GM12891 (cell line): ENCODE results near the gene CD320.
"Not testable (repeated sequence)": the region's sequence is repeated elsewhere in the genome, so short reads cannot be mapped to it uniquely, and the experiment has no call there.

Experiments used
- DNase-seq: peaks from one replicate; pipeline ENCODE4 v3.0.0; 2011; ENCODE audit warnings: low spot score; ENCODE audit not compliant: insufficient read length
- FAIRE-seq: peaks from 2 replicates; lab custom pipeline; 2011; peaks lifted over from hg19 to GRCh38; lab: Jason Lieb, UNC
- PAX5 ChIP-seq: IDR thresholded peaks from 2 replicates; pipeline ENCODE4 v1.6.1; 2011; ENCODE audit warnings: low read length, moderate library complexity, mild to moderate bottlenecking; ENCODE audit not compliant: insufficient read depth, severe bottlenecking
- POLR2A ChIP-seq: IDR thresholded peaks from 2 replicates; pipeline ENCODE4 v1.6.1; 2011; ENCODE audit warnings: low read depth, low read length, control low read depth
- POLR2AphosphoS5 ChIP-seq: IDR thresholded peaks from 2 replicates; pipeline ENCODE4 v1.6.1; 2011; ENCODE audit warnings: low read depth, low read length, control low read depth
- POU2F2 ChIP-seq: IDR thresholded peaks from 2 replicates; pipeline ENCODE4 v1.6.1; 2011; ENCODE audit warnings: low read depth, mild to moderate bottlenecking, control low read depth, low read length, moderate library complexity
- SPI1 ChIP-seq: IDR thresholded peaks from 2 replicates; pipeline ENCODE4 v1.6.1; 2011; ENCODE audit warnings: low read depth, low read length, control low read depth
- TAF1 ChIP-seq: IDR thresholded peaks from 2 replicates; pipeline ENCODE4 v1.6.1; 2011; ENCODE audit warnings: low read depth, low read length, control low read depth

Gene CD320

DNA sequence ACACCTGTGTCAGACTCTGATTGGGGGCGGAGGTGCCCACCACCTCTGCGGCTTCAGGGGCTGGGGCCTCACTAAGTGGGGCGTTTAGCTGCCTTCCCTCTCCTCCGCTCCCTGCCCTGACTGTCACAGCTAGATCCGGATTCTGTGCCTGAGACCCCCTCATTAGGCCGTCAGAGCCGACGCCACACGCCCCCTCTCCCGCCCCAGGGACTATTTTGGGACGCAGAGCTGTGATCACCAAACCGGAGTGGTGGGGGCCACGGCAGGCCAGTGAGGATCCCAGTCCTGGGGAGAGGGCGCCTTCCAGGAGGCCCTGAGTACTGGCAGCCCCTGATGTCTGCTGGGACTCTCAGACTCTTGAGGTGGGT, 34.1 kb upstream of the CD320 start:
- TF ChIP-seq POLR2A (no peak), TAF1 (no peak), PAX5 (no peak), POU2F2 (no peak), SPI1 (no peak), POLR2AphosphoS5 (no peak)
- no peak for FAIRE-seq
- DNase-seq, result no peak

- not testable (repeated sequence) for DNase-seq, FAIRE-seq
Measured at GRCh38 chr19:8341504-8341903, 33.3 kb upstream of the CD320 start.

- no peak for TF ChIP-seq SPI1
- FAIRE-seq (no peak), DNase-seq (no peak)
Measured at GRCh38 chr19:8340341-8341096, 32.4 kb upstream of the CD320 start.

- FAIRE-seq (no peak), DNase-seq (no peak)
- no peak for TF ChIP-seq POU2F2
Measured at GRCh38 chr19:8338835-8339234, 30.7 kb upstream of the CD320 start.

- FAIRE-seq (no peak), DNase-seq (no peak)
- TF ChIP-seq PAX5 (no peak), POLR2A (no peak), SPI1 (no peak), TAF1 (no peak), POLR2AphosphoS5 (no peak), POU2F2 (no peak)
Measured at GRCh38 chr19:8337728-8338127, 29.6 kb upstream of the CD320 start.

- no peak for FAIRE-seq
- no peak for DNase-seq
- no peak for TF ChIP-seq TAF1
- TF ChIP-seq POU2F2, result no peak
- no peak for TF ChIP-seq PAX5
- no peak for TF ChIP-seq SPI1
- no peak for TF ChIP-seq POLR2AphosphoS5
- no peak for TF ChIP-seq POLR2A
Measured at GRCh38 chr19:8336660-8337059, 28.5 kb upstream of the CD320 start.

DNA sequence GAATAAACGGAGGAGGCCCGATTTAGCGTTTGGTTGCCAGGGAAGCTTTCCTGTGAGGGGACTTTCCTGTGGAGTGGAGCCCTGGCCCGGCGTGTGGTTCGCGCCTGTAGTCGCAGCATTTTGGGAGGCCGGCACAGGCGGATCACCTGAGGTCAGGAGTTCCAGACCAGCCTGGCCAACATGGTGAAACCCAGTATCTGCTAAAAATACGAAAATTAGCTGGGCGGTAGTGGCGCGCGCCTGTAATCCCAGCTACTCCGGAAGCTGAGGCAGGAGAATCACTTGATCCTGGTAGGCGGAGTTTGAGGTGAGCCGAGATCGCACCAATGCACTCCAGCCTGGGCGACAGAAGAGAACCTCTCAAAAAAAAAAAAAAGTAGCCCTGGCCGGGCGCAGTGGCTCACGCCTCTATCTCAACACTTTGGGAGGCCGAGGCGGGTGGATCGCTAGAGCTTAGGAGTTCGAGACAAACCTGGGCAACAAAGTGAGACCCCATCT, 28.0 kb upstream of the CD320 start:
- FAIRE-seq (no peak), DNase-seq (no peak)
- no peak for TF ChIP-seq POU2F2
- TF ChIP-seq PAX5, result no peak
- TF ChIP-seq POLR2A, result no peak
- TF ChIP-seq POLR2AphosphoS5, result no peak
- no peak for TF ChIP-seq SPI1

DNA sequence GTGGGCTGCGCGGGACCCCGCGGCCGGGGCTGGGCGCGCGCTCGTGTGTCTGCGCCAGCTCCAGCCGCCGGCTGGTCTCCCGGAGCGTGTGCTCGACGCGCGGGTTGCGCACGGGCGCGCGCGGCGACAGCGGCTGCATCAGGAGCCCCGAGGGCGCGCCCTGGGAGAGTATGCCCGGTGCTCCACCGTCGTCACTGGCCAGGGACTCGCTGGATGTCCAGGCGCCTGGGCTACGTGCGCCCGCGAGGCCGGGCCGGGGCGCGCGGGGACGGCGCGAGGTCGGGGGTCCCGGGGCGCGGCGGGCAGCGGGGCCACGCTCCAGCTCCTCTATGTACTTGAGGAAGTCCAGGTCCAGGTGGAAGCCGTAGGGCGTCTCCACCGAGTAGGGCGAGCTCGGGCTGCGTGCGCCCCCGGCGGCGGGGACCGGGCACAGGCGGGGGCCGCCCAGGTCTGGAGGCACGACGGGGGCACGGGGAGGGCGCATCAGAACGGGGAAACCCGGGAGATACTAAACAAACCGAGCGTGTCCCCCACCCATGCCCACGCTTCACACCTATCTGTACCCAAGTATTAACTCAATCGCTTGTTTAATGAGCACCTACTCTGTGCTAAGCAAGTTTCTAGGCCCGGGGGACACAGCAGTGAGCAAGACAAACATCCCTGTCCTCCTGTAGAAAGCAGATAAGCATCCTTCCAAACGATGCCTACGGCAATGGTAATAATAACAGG, 27.3 kb upstream of the CD320 start:
- DNase-seq, result no peak
- peak; percentile 66 for FAIRE-seq
- TF ChIP-seq POLR2AphosphoS5 (no peak), PAX5 (no peak), POLR2A (no peak), POU2F2 (no peak), SPI1 (no peak), TAF1 (no peak)

DNA sequence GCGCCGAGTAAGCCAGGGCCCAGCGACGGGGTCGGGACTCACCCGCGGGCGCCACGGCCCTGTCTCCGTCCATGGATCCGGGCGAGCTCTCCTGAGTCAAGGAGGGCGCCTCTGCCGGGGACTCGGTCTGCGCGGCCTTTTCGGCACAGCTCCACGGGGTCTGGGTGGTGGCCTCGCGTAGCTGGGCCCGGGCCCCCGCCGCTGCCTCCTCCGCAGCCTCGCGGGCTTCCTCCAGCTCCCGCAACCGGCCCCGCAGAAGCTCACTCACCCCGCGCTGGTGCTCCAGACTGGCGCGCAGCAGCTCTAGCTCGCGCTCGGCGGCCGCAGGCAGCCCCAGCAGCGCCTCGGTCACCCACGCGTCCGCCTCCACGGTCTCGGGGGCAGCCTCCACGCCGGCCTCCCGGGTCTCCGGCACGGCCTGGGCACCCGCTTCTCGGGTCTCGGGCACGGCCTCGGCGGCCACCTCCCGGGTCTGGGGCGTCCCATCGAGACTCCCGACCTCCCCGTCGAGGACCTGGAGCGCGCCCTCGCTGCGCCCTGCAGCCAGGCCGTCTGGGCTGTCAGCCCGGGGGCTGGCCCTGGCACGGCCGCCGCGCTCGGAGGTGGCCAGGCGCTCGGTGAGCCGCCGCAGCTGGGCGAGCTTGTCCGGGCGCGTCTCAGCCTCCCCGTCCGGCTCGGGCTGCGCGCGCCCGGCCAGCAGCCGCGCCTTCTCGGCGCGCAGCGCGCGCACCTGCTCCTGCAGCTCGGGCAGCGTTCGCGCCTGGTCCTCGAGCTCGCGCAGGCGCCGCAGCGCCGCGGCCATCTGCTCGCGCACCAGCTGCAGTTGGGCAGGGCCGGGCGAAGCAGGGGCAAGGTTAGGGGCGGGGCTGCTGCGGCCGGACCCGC, 26.5 kb upstream of the CD320 start:
- peak; percentile 75 for DNase-seq
- no peak for TF ChIP-seq SPI1
- TF ChIP-seq PAX5, result no peak
- TF ChIP-seq TAF1, result no peak
- no peak for TF ChIP-seq POU2F2
- no peak for TF ChIP-seq POLR2AphosphoS5
- TF ChIP-seq POLR2A, result no peak
- peak; percentile 98 for FAIRE-seq
